Activated T-helper 1 cell treated with anti-CD3 and anti-CD28 coated beads, Interleukin-12 subunit alpha, Interleukin-12 subunit beta, Interleukin-2, Interleukin-4 antibody, amounts not matched to agents 30 ng/mL and 10 ng/mL and 1 ng/mL, durations not matched to agents 14 hours and 24 hours and 36 hours (primary cell): ENCODE data around the gene PLSCR1. TPM values are rescaled to one million over a fixed set of nuclear protein-coding genes. Genes with fewer than 3 reads are reported as not detected.
"Not testable (repeated sequence)": the region's sequence is repeated elsewhere in the genome, so short reads cannot be mapped to it uniquely, and the experiment has no call there.

Source experiments
- DNase-seq: peaks from one replicate; pipeline ENCODE4 v3.0.0; 2021; ENCODE audit warnings: low spot score
- H3K27ac Mint-ChIP-seq: one replicate; pipeline ENCODE4 v1.8.0; 2021; ENCODE audit warnings: mild to moderate bottlenecking, mixed read lengths
- H3K27me3 Mint-ChIP-seq: one replicate; pipeline ENCODE4 v1.8.0; 2022; ENCODE audit warnings: mild to moderate bottlenecking, moderate library complexity, mixed read lengths; ENCODE audit not compliant: insufficient read depth
- H3K36me3 Mint-ChIP-seq: one replicate; pipeline ENCODE4 v1.8.0; 2021; ENCODE audit warnings: low read depth, mixed read lengths
- H3K4me1 Mint-ChIP-seq: one replicate; pipeline ENCODE4 v1.8.0; 2021; ENCODE audit warnings: low read depth, mixed read lengths
- H3K4me3 Mint-ChIP-seq: one replicate; pipeline ENCODE4 v1.8.0; 2021; ENCODE audit warnings: mild to moderate bottlenecking, moderate library complexity, mixed read lengths
- H3K9me3 Mint-ChIP-seq: one replicate; pipeline ENCODE4 v1.8.0; 2021; ENCODE audit warnings: mixed read lengths
- intact Hi-C: fragments of 100-400 bp; cut with micrococcal nuclease; formaldehyde crosslinking; loops from one replicate; pipeline ENCODE4 v1.15.1; 2024
- total RNA-seq: library from RNA; stranded (reverse); gene quantifications from 2 replicates; pipeline ENCODE4 v1.2.3, GENCODE V29; 2022

Gene PLSCR1
- total RNA-seq, 1 donor from 2014 or later: 101 TPM

- Mint-ChIP-seq H3K9me3 (no peaks in the 10 kb centered on the region), H3K4me3 (no peak overlapping the region), H3K27ac (no peak overlapping the region), H3K36me3 (peaks cover 43% of the 10 kb centered on the region), H3K27me3 (no peaks in the 10 kb centered on the region), H3K4me1 (peaks cover 16% of the 10 kb centered on the region)
- intact Hi-C loops: no loop called here
- DNase-seq: no peak
These were observed 20.9 kb downstream of the PLSCR1 start for GRCh38 chr3:146523531-146523930.

- H3K9me3 Mint-ChIP-seq, H3K27me3 Mint-ChIP-seq, H3K27ac Mint-ChIP-seq, H3K4me3 Mint-ChIP-seq, DNase-seq, intact Hi-C loops: not testable (repeated sequence)
- peaks cover 49% of the 10 kb centered on the region for H3K36me3 Mint-ChIP-seq
- peaks cover 16% of the 10 kb centered on the region for H3K4me1 Mint-ChIP-seq
These were observed 21.9 kb downstream of the PLSCR1 start for GRCh38 chr3:146522174-146523158.

GRCh38 chr3:146521394-146521793, 23.0 kb downstream of the PLSCR1 start:
- Mint-ChIP-seq H3K36me3 (peaks cover 47% of the 10 kb centered on the region), H3K9me3 (no peaks in the 10 kb centered on the region), H3K4me3 (no peak overlapping the region), H3K27me3 (no peaks in the 10 kb centered on the region), H3K4me1 (peaks cover 18% of the 10 kb centered on the region), H3K27ac (no peak overlapping the region)
- intact Hi-C loops: no loop called here
- DNase-seq: no peak

- no peak for DNase-seq
- no peak overlapping the region for H3K4me3 Mint-ChIP-seq
- H3K36me3 Mint-ChIP-seq: peaks cover 46% of the 10 kb centered on the region
- no peaks in the 10 kb centered on the region for H3K27me3 Mint-ChIP-seq
- H3K9me3 Mint-ChIP-seq: no peaks in the 10 kb centered on the region
- intact Hi-C loops: no loop called here
- peak overlapping the region; percentile 62 for H3K27ac Mint-ChIP-seq
- H3K4me1 Mint-ChIP-seq: peaks cover 21% of the 10 kb centered on the region
These were observed 24.6 kb downstream of the PLSCR1 start for GRCh38 chr3:146519810-146520209.

GRCh38 chr3:146517684-146518435, 26.5 kb downstream of the PLSCR1 start:
- H3K9me3 Mint-ChIP-seq: no peaks in the 10 kb centered on the region
- no peak for DNase-seq
- H3K27ac Mint-ChIP-seq: no peak overlapping the region
- H3K4me1 Mint-ChIP-seq: peaks cover 40% of the 10 kb centered on the region
- H3K36me3 Mint-ChIP-seq: peaks cover 55% of the 10 kb centered on the region
- intact Hi-C loops: loop anchor here (2.0 kb wide), 1 partner anchor 23 kb away; no protein-coding TSS in a partner anchor
- H3K4me3 Mint-ChIP-seq: no peak overlapping the region
- no peaks in the 10 kb centered on the region for H3K27me3 Mint-ChIP-seq

- H3K36me3 Mint-ChIP-seq: peaks cover 43% of the 10 kb centered on the region
- H3K27ac Mint-ChIP-seq: peak overlapping the region; percentile 58
- H3K4me3 Mint-ChIP-seq: peak overlapping the region; percentile 5
- intact Hi-C loops: no loop called here
- H3K4me1 Mint-ChIP-seq: peaks cover 32% of the 10 kb centered on the region
- no peaks in the 10 kb centered on the region for H3K9me3 Mint-ChIP-seq
- H3K27me3 Mint-ChIP-seq: no peaks in the 10 kb centered on the region
- DNase-seq: no peak
These were observed 30.9 kb downstream of the PLSCR1 start for GRCh38 chr3:146513386-146514051.

GRCh38 chr3:146511402-146512134, 32.8 kb downstream of the PLSCR1 start:
- peaks cover 42% of the 10 kb centered on the region for H3K4me1 Mint-ChIP-seq
- DNase-seq: no peak
- H3K27me3 Mint-ChIP-seq: no peaks in the 10 kb centered on the region
- peaks cover 42% of the 10 kb centered on the region for H3K36me3 Mint-ChIP-seq
- H3K9me3 Mint-ChIP-seq: no peaks in the 10 kb centered on the region
- H3K4me3 Mint-ChIP-seq: no peak overlapping the region
- peak overlapping the region; percentile 15 for H3K27ac Mint-ChIP-seq
- intact Hi-C loops: no loop called here

- H3K4me3 Mint-ChIP-seq: no peak overlapping the region
These were observed 36.9 kb downstream of the PLSCR1 start for GRCh38 chr3:146507331-146508120.

GRCh38 chr3:146505516-146505915, 38.9 kb downstream of the PLSCR1 start:
- intact Hi-C loops: no loop called here
- no peaks in the 10 kb centered on the region for H3K27me3 Mint-ChIP-seq
- no peak for DNase-seq
- peaks cover 22% of the 10 kb centered on the region for H3K36me3 Mint-ChIP-seq
- no peak overlapping the region for H3K27ac Mint-ChIP-seq
- H3K4me1 Mint-ChIP-seq: peaks cover 43% of the 10 kb centered on the region
- H3K4me3 Mint-ChIP-seq: no peak overlapping the region
- H3K9me3 Mint-ChIP-seq: no peaks in the 10 kb centered on the region

More at GRCh38 chr3:146507331-146508120, 36.9 kb downstream of the PLSCR1 start:
- no peak for DNase-seq
- H3K27me3 Mint-ChIP-seq: no peaks in the 10 kb centered on the region
- H3K9me3 Mint-ChIP-seq: no peaks in the 10 kb centered on the region
- intact Hi-C loops: no loop called here
- H3K4me1 Mint-ChIP-seq: peaks cover 39% of the 10 kb centered on the region
- H3K27ac Mint-ChIP-seq: peak overlapping the region; percentile 52
- H3K36me3 Mint-ChIP-seq: peaks cover 32% of the 10 kb centered on the region

GRCh38 chr3:146504498-146505197, 39.8 kb downstream of the PLSCR1 start:
- Mint-ChIP-seq H3K27ac (no peak overlapping the region), H3K4me1 (peaks cover 43% of the 10 kb centered on the region), H3K27me3 (no peaks in the 10 kb centered on the region), H3K4me3 (no peak overlapping the region), H3K36me3 (peaks cover 21% of the 10 kb centered on the region), H3K9me3 (no peaks in the 10 kb centered on the region)
- DNase-seq: no peak
- intact Hi-C loops: no loop called here

- no peaks in the 10 kb centered on the region for H3K9me3 Mint-ChIP-seq
- intact Hi-C loops: loop anchor here (2.0 kb wide), 1 partner anchor 39 kb away; no protein-coding TSS in a partner anchor
- no peaks in the 10 kb centered on the region for H3K27me3 Mint-ChIP-seq
- H3K27ac Mint-ChIP-seq: peak overlapping the region; percentile 5
- H3K4me1 Mint-ChIP-seq: peaks cover 45% of the 10 kb centered on the region
- no peak for DNase-seq
- H3K36me3 Mint-ChIP-seq: peaks cover 19% of the 10 kb centered on the region
- no peak overlapping the region for H3K4me3 Mint-ChIP-seq
These were observed 40.8 kb downstream of the PLSCR1 start for GRCh38 chr3:146503461-146504202.
